Putamen (tissue), 1 donor: ENCODE measurements around the gene MAB21L4.
A peak's percentile ranks its signal among the peaks of the same experiment; 100 is the strongest.

Experiments used
- DNase-seq: peaks from one replicate; pipeline ENCODE4 v3.0.0-alpha.2; 2016; ENCODE audit warnings: low spot score

The MAB21L4 gene

GRCh38 chr2:240925191-240925567 is 29.2 kb upstream of the MAB21L4 start:
- DNase-seq: no peak

- DNase-seq: no peak
These were observed 27.1 kb upstream of the MAB21L4 start for GRCh38 chr2:240922982-240923537.

GRCh38 chr2:240922245-240922981 is 26.5 kb upstream of the MAB21L4 start:
- no peak for DNase-seq

GRCh38 chr2:240921995-240922244 is 26.0 kb upstream of the MAB21L4 start:
- DNase-seq: no peak

GRCh38 chr2:240921311-240921994 is 25.5 kb upstream of the MAB21L4 start:
- no peak for DNase-seq

GRCh38 chr2:240920783-240921231 is 24.9 kb upstream of the MAB21L4 start:
- no peak for DNase-seq

- no peak for DNase-seq
These were observed 24.1 kb upstream of the MAB21L4 start for GRCh38 chr2:240919786-240920782.

- no peak for DNase-seq
These were observed 23.3 kb upstream of the MAB21L4 start for GRCh38 chr2:240919161-240919781.

GRCh38 chr2:240918258-240919091 is 22.5 kb upstream of the MAB21L4 start:
- no peak for DNase-seq

GRCh38 chr2:240917684-240918257 is 21.8 kb upstream of the MAB21L4 start:
- DNase-seq: no peak

GRCh38 chr2:240917009-240917683 is 21.2 kb upstream of the MAB21L4 start:
- DNase-seq: no peak

GRCh38 chr2:240916571-240917008 is 20.6 kb upstream of the MAB21L4 start:
- no peak for DNase-seq

- DNase-seq: no peak
These were observed 19.8 kb upstream of the MAB21L4 start for GRCh38 chr2:240915526-240916341.

GRCh38 chr2:240914645-240915525 is 18.9 kb upstream of the MAB21L4 start:
- no peak for DNase-seq

GRCh38 chr2:240913810-240914644 is 18.1 kb upstream of the MAB21L4 start:
- peak; percentile 23 for DNase-seq

- DNase-seq: no peak
These were observed 17.2 kb upstream of the MAB21L4 start for GRCh38 chr2:240912878-240913809.
